22Rv1 (cell line): Measurements from ENCODE around the gene GFY.
A peak's percentile ranks its signal among the peaks of the same experiment; 100 is the strongest.

Experiments
- H3K27ac ChIP-seq: fragments of 450-650 bp; 2 replicates; pipeline ENCODE4 v1.5.1; 2017
- ZFX ChIP-seq: fragments of 450-650 bp; IDR thresholded peaks from 2 replicates; pipeline ENCODE4 v1.6.1; 2017; ENCODE audit warnings: antibody characterized with exemption, borderline replicate concordance
- TF ChIP-seq, protein P1 (sequence below): fragments of 450-650 bp; IDR thresholded peaks from 2 replicates; pipeline ENCODE4 v1.5.1; 2017; ENCODE audit warnings: mild to moderate bottlenecking

GFY gene

GRCh38 chr19:49398001-49398615 lies 27.1 kb upstream of the GFY start:
- TF ChIP-seq, protein P1, sequence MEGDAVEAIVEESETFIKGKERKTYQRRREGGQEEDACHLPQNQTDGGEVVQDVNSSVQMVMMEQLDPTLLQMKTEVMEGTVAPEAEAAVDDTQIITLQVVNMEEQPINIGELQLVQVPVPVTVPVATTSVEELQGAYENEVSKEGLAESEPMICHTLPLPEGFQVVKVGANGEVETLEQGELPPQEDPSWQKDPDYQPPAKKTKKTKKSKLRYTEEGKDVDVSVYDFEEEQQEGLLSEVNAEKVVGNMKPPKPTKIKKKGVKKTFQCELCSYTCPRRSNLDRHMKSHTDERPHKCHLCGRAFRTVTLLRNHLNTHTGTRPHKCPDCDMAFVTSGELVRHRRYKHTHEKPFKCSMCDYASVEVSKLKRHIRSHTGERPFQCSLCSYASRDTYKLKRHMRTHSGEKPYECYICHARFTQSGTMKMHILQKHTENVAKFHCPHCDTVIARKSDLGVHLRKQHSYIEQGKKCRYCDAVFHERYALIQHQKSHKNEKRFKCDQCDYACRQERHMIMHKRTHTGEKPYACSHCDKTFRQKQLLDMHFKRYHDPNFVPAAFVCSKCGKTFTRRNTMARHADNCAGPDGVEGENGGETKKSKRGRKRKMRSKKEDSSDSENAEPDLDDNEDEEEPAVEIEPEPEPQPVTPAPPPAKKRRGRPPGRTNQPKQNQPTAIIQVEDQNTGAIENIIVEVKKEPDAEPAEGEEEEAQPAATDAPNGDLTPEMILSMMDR = no peak
- no peak for TF ChIP-seq ZFX
- H3K27ac ChIP-seq = no peak overlapping the region

GRCh38 chr19:49398931-49399330 lies 26.3 kb upstream of the GFY start:
- H3K27ac ChIP-seq = no peak overlapping the region
- no peak for TF ChIP-seq ZFX
- TF ChIP-seq, protein P1 = no peak

GRCh38 chr19:49400029-49400428 lies 25.2 kb upstream of the GFY start:
- TF ChIP-seq, protein P1 = no peak
- TF ChIP-seq ZFX = no peak
- no peak overlapping the region for H3K27ac ChIP-seq

- TF ChIP-seq, protein P1 = no peak
- TF ChIP-seq ZFX = no peak
- peak overlapping the region; percentile 64 for H3K27ac ChIP-seq
Observed at GRCh38 chr19:49403404-49404187, 21.6 kb upstream of the GFY start.

- H3K27ac ChIP-seq = no peak overlapping the region
- TF ChIP-seq, protein P1 = no peak
- no peak for TF ChIP-seq ZFX
Observed at GRCh38 chr19:49407079-49407478, 18.1 kb upstream of the GFY start.

GRCh38 chr19:49407482-49408015 lies 17.6 kb upstream of the GFY start:
- TF ChIP-seq, protein P1 = no peak
- TF ChIP-seq ZFX = no peak
- no peak overlapping the region for H3K27ac ChIP-seq

DNA sequence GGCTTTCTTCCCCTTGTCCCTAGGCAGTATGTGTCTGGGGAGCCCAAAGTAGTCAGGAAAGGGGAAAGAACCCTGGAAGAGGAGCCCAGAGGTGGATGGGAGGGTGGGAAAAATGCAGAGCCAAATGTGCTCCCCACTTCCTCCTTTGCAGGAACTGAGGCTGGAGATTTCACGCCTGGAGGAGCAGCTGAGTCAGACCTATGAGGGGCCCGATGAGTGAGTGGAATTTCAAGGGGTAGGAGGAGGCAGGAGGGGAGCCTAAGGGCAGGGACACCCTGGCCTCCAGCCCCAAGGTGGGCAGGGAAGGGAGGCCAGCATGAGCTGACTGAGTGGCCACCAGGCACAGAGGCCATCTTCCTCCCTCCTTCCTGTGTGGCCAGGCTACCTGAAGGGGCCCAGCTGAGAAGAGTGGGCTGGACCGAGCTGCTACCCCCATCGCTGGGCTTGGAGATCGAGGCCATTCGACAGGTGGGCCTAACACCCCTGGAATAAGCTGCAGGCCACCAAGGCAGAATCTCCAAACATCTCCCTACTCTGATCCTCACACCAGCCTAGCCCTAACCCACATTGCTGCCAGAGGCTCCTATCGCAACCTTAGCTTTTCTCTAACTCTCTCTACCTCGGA lies 16.3 kb upstream of the GFY start:
- TF ChIP-seq, protein P1 = no peak
- TF ChIP-seq ZFX = no peak
- H3K27ac ChIP-seq = no peak overlapping the region
